IMR-90 (cell line): ENCODE data around the gene DLGAP3. TPM values are rescaled to one million over a fixed set of nuclear protein-coding genes. Genes with fewer than 3 reads are reported as not detected.

Experiments used
- ATAC-seq: fragments of 200-7000 bp; cut with Tn5 transposase; 2 replicates; pipeline ENCODE4 v1.9.1; 2020; ENCODE audit warnings: low read depth, mild to moderate bottlenecking, moderate library complexity
- BruUV-seq: library from RNA; stranded (reverse); fragments of 400-500 nt; replicated peaks from 2 replicates; lab custom pipeline; 2021; lab: Mats Ljungman, UMichigan
- CTCF ChIA-PET: fragments of 300-600 bp; formaldehyde crosslinking; extraction: SDS; loops from one replicate; lab custom pipeline; 2021; ENCODE audit warnings: antibody characterized with exemption; lab: Yijun Ruan, JAX
- POLR2A ChIA-PET: fragments of 300-600 bp; sonication (Branson Sonifier 250); formaldehyde crosslinking; loops from one replicate; lab custom pipeline; 2022; ENCODE audit warnings: antibody characterized with exemption; ENCODE audit not compliant: unreplicated experiment; lab: Charles Lee
- DNase-seq: peaks from one replicate; pipeline ENCODE4 v3.0.0; 2013
- H2AFZ ChIP-seq: replicated peaks from 2 replicates; pipeline ENCODE3; 2013; ENCODE audit warnings: low read length, mild to moderate bottlenecking; ENCODE audit not compliant: poor library complexity
- H2AK5ac ChIP-seq: 2 replicates; pipeline ENCODE4 v1.6.1; 2013; ENCODE audit warnings: low read depth, low read length, inconsistent platforms
- H2AK9ac ChIP-seq: replicated peaks from 2 replicates; pipeline ENCODE3; 2013; ENCODE audit warnings: mild to moderate bottlenecking, low read depth, low read length, moderate library complexity; ENCODE audit not compliant: poor library complexity
- H2BK120ac ChIP-seq: 2 replicates; pipeline ENCODE4 v1.6.1; 2013; ENCODE audit warnings: low read depth, low read length, inconsistent platforms
- H2BK15ac ChIP-seq: 3 replicates; pipeline ENCODE4 v1.6.1; 2013; ENCODE audit warnings: low read depth, low read length, inconsistent platforms
- H2BK20ac ChIP-seq: 2 replicates; pipeline ENCODE4 v1.6.1; 2013; ENCODE audit warnings: low read depth, mild to moderate bottlenecking, inconsistent platforms, low read length, moderate library complexity
- H2BK5ac ChIP-seq: 2 replicates; pipeline ENCODE4 v1.6.1; 2013; ENCODE audit warnings: mild to moderate bottlenecking, low read depth, low read length, inconsistent platforms; ENCODE audit not compliant: poor library complexity, severe bottlenecking
- H3K14ac ChIP-seq: replicated peaks from 2 replicates; pipeline ENCODE4 v1.6.1; 2013; ENCODE audit warnings: low read depth, low read length, inconsistent platforms
- H3K18ac ChIP-seq: 2 replicates; pipeline ENCODE4 v1.6.1; 2013; ENCODE audit warnings: low read depth, low read length, control low read depth
- H3K23ac ChIP-seq: 2 replicates; pipeline ENCODE4 v1.6.1; 2013; ENCODE audit warnings: low read depth, low read length, inconsistent platforms
- H3K27ac ChIP-seq: 2 replicates; pipeline ENCODE4 v1.5.1; 2013; ENCODE audit warnings: mild to moderate bottlenecking, control low read depth, low read length; ENCODE audit not compliant: insufficient read depth
- H3K27me3 ChIP-seq: 2 replicates; pipeline ENCODE4 v1.6.1; 2013; ENCODE audit warnings: low read length; ENCODE audit not compliant: control insufficient read depth, insufficient read depth
- H3K36me3 ChIP-seq: 2 replicates; pipeline ENCODE4 v1.6.1; 2013; ENCODE audit warnings: low read length, mixed read lengths; ENCODE audit not compliant: control insufficient read depth, insufficient read depth
- H3K4ac ChIP-seq: 2 replicates; pipeline ENCODE4 v1.6.1; 2013; ENCODE audit warnings: low read depth, low read length, inconsistent platforms
- H3K4me1 ChIP-seq: 2 replicates; pipeline ENCODE4 v1.6.1; 2013; ENCODE audit warnings: low read length, mixed read lengths; ENCODE audit not compliant: control insufficient read depth, insufficient read depth
- H3K4me2 ChIP-seq: 2 replicates; pipeline ENCODE4 v1.6.1; 2013; ENCODE audit warnings: low read depth, mild to moderate bottlenecking, control low read depth, low read length, moderate library complexity
- H3K4me3 ChIP-seq: 2 replicates; pipeline ENCODE4 v1.5.1; 2013; ENCODE audit warnings: low read depth, mild to moderate bottlenecking, control low read depth, low read length, moderate library complexity; ENCODE audit not compliant: insufficient read depth
- H3K56ac ChIP-seq: 2 replicates; pipeline ENCODE4 v1.6.1; 2013; ENCODE audit warnings: low read length, inconsistent platforms; ENCODE audit not compliant: insufficient read depth; ENCODE audit errors: extremely low read depth
- H3K79me1 ChIP-seq, 2 experiments: 2 replicates each; pipeline ENCODE4 v1.6.1; 2013; ENCODE audit warnings: low read length in 2 of 2, inconsistent platforms in 1 of 2, low read depth in 1 of 2
- H3K9ac ChIP-seq: 2 replicates; pipeline ENCODE4 v1.6.1; 2013; ENCODE audit warnings: low read depth, low read length, control low read depth
- H3K9me1 ChIP-seq: 2 replicates; pipeline ENCODE4 v1.6.1; 2013; ENCODE audit warnings: low read length, inconsistent platforms; ENCODE audit not compliant: insufficient read depth
- H3K9me3 ChIP-seq: 2 replicates; pipeline ENCODE4 v1.6.1; 2013; ENCODE audit warnings: low read length; ENCODE audit not compliant: control insufficient read depth, insufficient read depth
- H4K20me1 ChIP-seq: 2 replicates; pipeline ENCODE4 v1.6.1; 2013; ENCODE audit warnings: low read length, inconsistent platforms; ENCODE audit not compliant: insufficient read depth
- H4K5ac ChIP-seq: 2 replicates; pipeline ENCODE4 v1.6.1; 2013; ENCODE audit warnings: mild to moderate bottlenecking, low read depth, low read length, control low read depth
- H4K8ac ChIP-seq, 2 experiments: 2 replicates each; pipeline ENCODE4 v1.6.1; 2013; ENCODE audit warnings: low read depth in 2 of 2, low read length in 2 of 2, control low read depth in 1 of 2, inconsistent platforms in 1 of 2
- H4K91ac ChIP-seq: 2 replicates; pipeline ENCODE4 v1.6.1; 2013; ENCODE audit warnings: low read depth, low read length, inconsistent platforms; ENCODE audit not compliant: insufficient read depth
- CHD1 ChIP-seq: IDR thresholded peaks from 2 replicates; pipeline ENCODE4 v1.6.1; 2012; ENCODE audit warnings: low read depth, low read length, improper control_type of control experiment
- RAD21 ChIP-seq: IDR thresholded peaks from 2 replicates; pipeline ENCODE4 v1.6.1; 2012; ENCODE audit warnings: low read length, improper control_type of control experiment
- SMC3 ChIP-seq: fragments of 150-350 bp; IDR thresholded peaks from 2 replicates; pipeline ENCODE4 v1.6.1; 2016; ENCODE audit warnings: low read depth, mild to moderate bottlenecking, antibody characterized with exemption, low read length, moderate library complexity
- WGBS, 2 experiments: methylation state at CpG; one replicate each; pipeline versions ENCODE4 v1.1.5 to v1.1.7; 2013; ENCODE audit warnings: missing lambda C conversion rate in 2 of 2; ENCODE audit not compliant: insufficient read length in 1 of 2; ENCODE audit errors: extremely low coverage in 2 of 2; 5-methylcytosine and 5-hydroxymethylcytosine counted together
- dilution Hi-C: fragments of 300-500 bp; cut with HindIII; formaldehyde crosslinking; loops from one replicate; pipeline ENCODE4 v1.14.3; 2018; ENCODE audit warnings: low sequenced_read_pairs; ENCODE audit not compliant: unreplicated experiment
- in situ Hi-C: fragments of 300-500 bp; cut with MboI; formaldehyde crosslinking; loops from 3 replicates; pipeline ENCODE4 v1.14.3; 2019; ENCODE audit warnings: low sequenced_read_pairs, inconsistent platforms, mixed read lengths
- intact Hi-C: fragments of 100-400 bp; cut with micrococcal nuclease; formaldehyde crosslinking; loops from 2 replicates; pipeline ENCODE4 v1.10.0; 2022
- polyA plus RNA-seq, 3 experiments: library from polyadenylated mRNA; depleted of rRNA; stranded (reverse); fragments of >200 nt; gene quantifications; 2 replicates each; pipeline ENCODE4 v1.2.3, GENCODE V29; 2012; ENCODE audit warnings: low replicate concordance in 1 of 3
- total RNA-seq: library from RNA; depleted of rRNA; stranded (reverse); fragments of >200 nt; gene quantifications from 2 replicates; pipeline ENCODE4 v1.2.3, GENCODE V29; 2012
- TF ChIP-seq, protein P1 (sequence below): conservative IDR thresholded peaks from 2 replicates; pipeline ENCODE4 v1.5.1; 2012; ENCODE audit warnings: mild to moderate bottlenecking, low read depth, low read length, improper control_type of control experiment

Gene DLGAP3
- total and polyA plus RNA-seq, 2 of the 4 experiments (the other 2 are of a cell fraction) = 0.02 TPM; not detected in 1

DNA sequence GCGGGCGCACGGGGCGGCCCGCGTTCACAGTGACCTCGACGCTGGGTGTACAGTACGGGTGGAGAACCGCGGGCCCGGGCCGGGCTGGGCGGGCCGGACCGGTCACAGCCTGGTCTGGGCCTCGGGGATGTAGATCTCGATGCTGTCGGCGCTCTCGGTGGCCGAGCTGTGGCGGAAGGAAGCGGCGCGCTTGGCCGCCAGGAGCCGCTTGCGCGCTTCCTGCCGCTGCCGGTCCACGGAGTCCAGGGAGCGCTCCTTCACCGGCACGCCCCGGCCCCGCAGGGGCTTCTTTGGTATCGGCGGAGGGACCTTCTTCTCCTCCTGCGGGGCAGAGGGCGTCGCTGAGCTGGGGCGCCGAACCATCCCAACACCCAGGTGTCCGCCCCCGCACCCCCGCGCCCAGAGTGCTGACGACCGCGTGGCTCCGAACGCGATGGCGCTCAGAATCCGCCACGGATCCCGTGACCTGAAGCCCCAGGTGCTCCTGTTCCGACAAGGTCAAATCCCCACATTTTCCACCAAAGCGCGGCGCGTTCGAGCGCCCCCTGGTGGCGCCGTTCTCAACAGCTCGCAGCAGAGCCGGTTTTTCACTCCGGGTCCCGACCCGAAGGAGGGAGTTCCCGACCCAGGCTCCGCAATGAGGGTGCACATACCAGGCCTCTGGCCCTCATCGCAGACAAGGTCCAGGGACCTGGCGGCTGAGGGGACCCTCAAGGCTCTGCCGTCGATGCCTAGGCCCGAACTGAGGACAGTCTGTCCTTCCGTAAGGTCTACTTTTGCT is 63.3 kb downstream of the DLGAP3 start:
- H2AK5ac ChIP-seq = no peak overlapping the region
- H2BK120ac ChIP-seq = peak overlapping the region; percentile 44; the same call in 1 of the 2 replicates
- DNase-seq (peak; percentile 53), ATAC-seq (peak; percentile 90)
- H3K27me3 ChIP-seq = peaks cover 29% of the 10 kb centered on the region
- in situ Hi-C loops = no loop called here
- H3K4me3 ChIP-seq = peak overlapping the region; percentile 57
- TF ChIP-seq, protein P1, sequence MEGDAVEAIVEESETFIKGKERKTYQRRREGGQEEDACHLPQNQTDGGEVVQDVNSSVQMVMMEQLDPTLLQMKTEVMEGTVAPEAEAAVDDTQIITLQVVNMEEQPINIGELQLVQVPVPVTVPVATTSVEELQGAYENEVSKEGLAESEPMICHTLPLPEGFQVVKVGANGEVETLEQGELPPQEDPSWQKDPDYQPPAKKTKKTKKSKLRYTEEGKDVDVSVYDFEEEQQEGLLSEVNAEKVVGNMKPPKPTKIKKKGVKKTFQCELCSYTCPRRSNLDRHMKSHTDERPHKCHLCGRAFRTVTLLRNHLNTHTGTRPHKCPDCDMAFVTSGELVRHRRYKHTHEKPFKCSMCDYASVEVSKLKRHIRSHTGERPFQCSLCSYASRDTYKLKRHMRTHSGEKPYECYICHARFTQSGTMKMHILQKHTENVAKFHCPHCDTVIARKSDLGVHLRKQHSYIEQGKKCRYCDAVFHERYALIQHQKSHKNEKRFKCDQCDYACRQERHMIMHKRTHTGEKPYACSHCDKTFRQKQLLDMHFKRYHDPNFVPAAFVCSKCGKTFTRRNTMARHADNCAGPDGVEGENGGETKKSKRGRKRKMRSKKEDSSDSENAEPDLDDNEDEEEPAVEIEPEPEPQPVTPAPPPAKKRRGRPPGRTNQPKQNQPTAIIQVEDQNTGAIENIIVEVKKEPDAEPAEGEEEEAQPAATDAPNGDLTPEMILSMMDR = peak; percentile 82
- TF ChIP-seq RAD21 (peak; percentile 40), SMC3 (peak; percentile 51), CHD1 (no peak)
- ChIA-PET POLR2A (no interaction called here), CTCF (interaction anchor here (0.7 to 2.0 kb wide), 7 partner anchors 9 to 80 kb away, joined by 3 to 8 read pairs (median 6); no protein-coding TSS in a partner anchor)
- H2BK15ac ChIP-seq = no peak overlapping the region
- H3K14ac ChIP-seq = peak overlapping the region; percentile 56; the same call in 1 of the 2 replicates
- dilution Hi-C loops = no loop called here
- peak overlapping the region; percentile 14 for H4K5ac ChIP-seq
- peak overlapping the region; percentile 80 for H2AK9ac ChIP-seq
- H3K23ac ChIP-seq = no peak overlapping the region
- H3K4me1 ChIP-seq = no peaks in the 10 kb centered on the region
- H4K20me1 ChIP-seq = no peaks in the 10 kb centered on the region
- no peaks in the 10 kb centered on the region for H3K9me3 ChIP-seq
- 1% methylated on average over 46 of the region's 81 CpGs; no CpG with 5 or more reads in 1 of the 2 experiments for WGBS, 2 experiments
- H2BK5ac ChIP-seq = no peak overlapping the region
- no peaks in the 10 kb centered on the region for H3K9me1 ChIP-seq
- no peaks in the 10 kb centered on the region for H3K79me1 ChIP-seq
- H2AFZ ChIP-seq = peak overlapping the region; percentile 100
- no peaks in the 10 kb centered on the region for H3K36me3 ChIP-seq
- peak overlapping the region; percentile 57 for H3K9ac ChIP-seq
- H3K4ac ChIP-seq = peak overlapping the region; percentile 71
- intact Hi-C loops = loop anchor here (1.0 kb wide), 1 partner anchor 80 kb away; no protein-coding TSS in a partner anchor
- no peak overlapping the region for H3K18ac ChIP-seq
- peak overlapping the region; percentile 87 for H3K4me2 ChIP-seq
- H4K91ac ChIP-seq = peak overlapping the region; percentile 47; the same call in 1 of the 2 replicates
- no peak overlapping the region for H2BK20ac ChIP-seq
- no peak overlapping the region for H3K56ac ChIP-seq
- no TSS peak for BruUV-seq
- peak overlapping the region; percentile 76 to 86 for H4K8ac ChIP-seq
- H3K27ac ChIP-seq = peak overlapping the region; percentile 8; the same call in 1 of the 2 replicates
